Urinary bladder (tissue), 4 donors: ENCODE results near the gene SLC48A1. TPM values are rescaled to one million over a fixed set of nuclear protein-coding genes. Genes with fewer than 3 reads are reported as not detected.

Source experiments
- DNase-seq: peaks from one replicate; pipeline ENCODE4 v3.0.0-alpha.2; 2015; ENCODE audit errors: extremely low spot score
- H3K27ac ChIP-seq: one replicate; pipeline ENCODE4 v1.5.1; 2013; ENCODE audit warnings: low read depth, mild to moderate bottlenecking, moderate library complexity
- H3K36me3 ChIP-seq: one replicate; pipeline ENCODE4 v1.6.1; 2013; ENCODE audit warnings: mild to moderate bottlenecking, moderate library complexity; ENCODE audit not compliant: insufficient read depth
- H3K4me1 ChIP-seq: one replicate; pipeline ENCODE4 v1.6.1; 2013; ENCODE audit warnings: mild to moderate bottlenecking, moderate library complexity; ENCODE audit not compliant: insufficient read depth
- H3K4me3 ChIP-seq: one replicate; pipeline ENCODE4 v1.5.1; 2013; ENCODE audit warnings: low read depth, low read length
- WGBS: extraction: QIAGEN DNeasy Blood & Tissue Kit; methylation state at CpG from one replicate; pipeline ENCODE4 v1.1.7; 2013; 5-methylcytosine and 5-hydroxymethylcytosine counted together
- polyA plus RNA-seq: library from polyadenylated mRNA; stranded (reverse); fragments of 200-250 nt; gene quantifications from one replicate; pipeline ENCODE4 v1.2.3, GENCODE V29; 2013
- total RNA-seq: library from RNA; depleted of rRNA; stranded (reverse); fragments of >200 nt; gene quantifications from one replicate; pipeline ENCODE4 v1.2.3, GENCODE V29; 2014
- donor health status: healthy with polysubstance abuse.
- donor health status: healthy.

The SLC48A1 gene
- total and polyA plus RNA-seq, 2 donors = 8.6 to 31.1 TPM

- peaks cover 2% of the 10 kb centered on the region for H3K36me3 ChIP-seq
- WGBS = 94% methylated on average over 20 of the region's 20 CpGs
- no peaks in the 10 kb centered on the region for H3K4me1 ChIP-seq
- no peak for DNase-seq
- no peak overlapping the region for H3K27ac ChIP-seq
- no peak overlapping the region for H3K4me3 ChIP-seq
These were observed 17.8 kb downstream of the SLC48A1 start for GRCh38 chr12:47790676-47791350.

GRCh38 chr12:47791351-47791746 lies 18.3 kb downstream of the SLC48A1 start:
- Histone ChIP-seq H3K36me3 (peaks cover 2% of the 10 kb centered on the region), H3K4me3 (no peak overlapping the region), H3K4me1 (no peaks in the 10 kb centered on the region), H3K27ac (no peak overlapping the region)
- 92% methylated on average over 14 of the region's 14 CpGs for WGBS
- no peak for DNase-seq

- Histone ChIP-seq H3K4me1 (no peaks in the 10 kb centered on the region), H3K4me3 (no peak overlapping the region), H3K36me3 (peaks cover 2% of the 10 kb centered on the region), H3K27ac (no peak overlapping the region)
- 93% methylated on average over 16 of the region's 16 CpGs for WGBS
- DNase-seq = no peak
These were observed 18.8 kb downstream of the SLC48A1 start for GRCh38 chr12:47791874-47792273.

- no peak for DNase-seq
- Histone ChIP-seq H3K36me3 (peaks cover 3% of the 10 kb centered on the region), H3K27ac (no peak overlapping the region), H3K4me3 (no peak overlapping the region), H3K4me1 (no peaks in the 10 kb centered on the region)
- 89% methylated on average over 15 of the region's 15 CpGs for WGBS
These were observed 20.1 kb downstream of the SLC48A1 start for GRCh38 chr12:47793015-47793681.

- H3K4me1 ChIP-seq = no peaks in the 10 kb centered on the region
- 94% methylated on average over 9 of the region's 9 CpGs for whole genome bisulfite sequencing
- no peak overlapping the region for H3K27ac ChIP-seq
- no peak for DNase-seq
- H3K36me3 ChIP-seq = peaks cover 3% of the 10 kb centered on the region
- no peak overlapping the region for H3K4me3 ChIP-seq
These were observed 21.6 kb downstream of the SLC48A1 start for GRCh38 chr12:47794679-47795078.

- no peak overlapping the region for H3K27ac ChIP-seq
- H3K4me1 ChIP-seq = no peaks in the 10 kb centered on the region
- WGBS = 93% methylated on average over 21 of the region's 21 CpGs
- H3K4me3 ChIP-seq = no peak overlapping the region
- peaks cover 3% of the 10 kb centered on the region for H3K36me3 ChIP-seq
- no peak for DNase-seq
These were observed 22.2 kb downstream of the SLC48A1 start for GRCh38 chr12:47795121-47795813.

- no peak for DNase-seq
- Histone ChIP-seq H3K4me3 (no peak overlapping the region), H3K27ac (no peak overlapping the region), H3K4me1 (no peaks in the 10 kb centered on the region), H3K36me3 (peaks cover 3% of the 10 kb centered on the region)
- 94% methylated on average over 22 of the region's 22 CpGs for WGBS
These were observed 22.9 kb downstream of the SLC48A1 start for GRCh38 chr12:47795814-47796411.

GRCh38 chr12:47797441-47797840 lies 24.4 kb downstream of the SLC48A1 start:
- 78% methylated on average over 10 of the region's 10 CpGs for WGBS
- Histone ChIP-seq H3K27ac (no peak overlapping the region), H3K4me3 (no peak overlapping the region), H3K36me3 (peaks cover 3% of the 10 kb centered on the region), H3K4me1 (no peaks in the 10 kb centered on the region)
- DNase-seq = no peak

- no peak for DNase-seq
- peaks cover 2% of the 10 kb centered on the region for H3K36me3 ChIP-seq
- no peaks in the 10 kb centered on the region for H3K4me1 ChIP-seq
- no peak overlapping the region for H3K4me3 ChIP-seq
- H3K27ac ChIP-seq = no peak overlapping the region
- WGBS = 87% methylated on average over 17 of the region's 17 CpGs
These were observed 25.4 kb downstream of the SLC48A1 start for GRCh38 chr12:47798382-47798948.

GRCh38 chr12:47799357-47799955 lies 26.4 kb downstream of the SLC48A1 start:
- DNase-seq = no peak
- no peak overlapping the region for H3K27ac ChIP-seq
- peaks cover 2% of the 10 kb centered on the region for H3K36me3 ChIP-seq
- H3K4me1 ChIP-seq = no peaks in the 10 kb centered on the region
- no peak overlapping the region for H3K4me3 ChIP-seq
- 61% methylated on average over 7 of the region's 7 CpGs for WGBS

- WGBS = 88% methylated on average over 7 of the region's 7 CpGs
- DNase-seq = no peak
- H3K36me3 ChIP-seq = peaks cover 2% of the 10 kb centered on the region
- no peak overlapping the region for H3K27ac ChIP-seq
- no peaks in the 10 kb centered on the region for H3K4me1 ChIP-seq
- H3K4me3 ChIP-seq = no peak overlapping the region
These were observed 27.5 kb downstream of the SLC48A1 start for GRCh38 chr12:47800582-47800981.

GRCh38 chr12:47801170-47801903 lies 28.3 kb downstream of the SLC48A1 start:
- Histone ChIP-seq H3K4me1 (no peaks in the 10 kb centered on the region), H3K27ac (no peak overlapping the region), H3K4me3 (no peak overlapping the region), H3K36me3 (peaks cover 2% of the 10 kb centered on the region)
- DNase-seq = no peak
- WGBS = 65% methylated on average over 7 of the region's 7 CpGs

GRCh38 chr12:47801904-47802246 lies 28.8 kb downstream of the SLC48A1 start:
- 66% methylated on average over 9 of the region's 9 CpGs for WGBS
- H3K4me3 ChIP-seq = no peak overlapping the region

More at GRCh38 chr12:47801904-47802246, 28.8 kb downstream of the SLC48A1 start:
- peak overlapping the region; percentile 4 for H3K27ac ChIP-seq
- DNase-seq = no peak
- H3K36me3 ChIP-seq = peaks cover 2% of the 10 kb centered on the region
- no peaks in the 10 kb centered on the region for H3K4me1 ChIP-seq
